NCI-H2227 (cell line): ENCODE data around the gene WDR37.
"Not testable (repeated sequence)": the region's sequence is repeated elsewhere in the genome, so short reads cannot be mapped to it uniquely, and the experiment has no call there.

Source experiments
- DNase-seq: peaks from one replicate; lab custom pipeline; 2025; ENCODE audit not compliant: unreplicated experiment; lab: John Stamatoyannopoulos, UW

The WDR37 gene

GRCh38 chr10:1149793-1150637 lies 93.8 kb downstream of the WDR37 start:
- no peak for DNase-seq

- DNase-seq, result no peak
Observed at GRCh38 chr10:1150638-1150955, 94.4 kb downstream of the WDR37 start.

GRCh38 chr10:1151076-1152033 lies 95.2 kb downstream of the WDR37 start:
- no peak for DNase-seq

- no peak for DNase-seq
Observed at GRCh38 chr10:1152386-1153250, 96.4 kb downstream of the WDR37 start.

GRCh38 chr10:1153251-1153763 lies 97.1 kb downstream of the WDR37 start:
- no peak for DNase-seq

- DNase-seq, result no peak
Observed at GRCh38 chr10:1153805-1154351, 97.7 kb downstream of the WDR37 start.

GRCh38 chr10:1154531-1155295 lies 98.5 kb downstream of the WDR37 start:
- DNase-seq, result no peak

- no peak for DNase-seq
Observed at GRCh38 chr10:1155791-1156615, 99.8 kb downstream of the WDR37 start.

- DNase-seq, result no peak
Observed at GRCh38 chr10:1156616-1156886, 100.4 kb downstream of the WDR37 start.

GRCh38 chr10:1156921-1157614 lies 100.9 kb downstream of the WDR37 start:
- DNase-seq, result no peak

GRCh38 chr10:1157615-1157933 lies 101.4 kb downstream of the WDR37 start:
- no peak for DNase-seq

- DNase-seq, result no peak
Observed at GRCh38 chr10:1158066-1158465, 101.9 kb downstream of the WDR37 start.

- not testable (repeated sequence) for DNase-seq
Observed at GRCh38 chr10:1158536-1158935, 102.4 kb downstream of the WDR37 start.

GRCh38 chr10:1159131-1160061 lies 103.2 kb downstream of the WDR37 start:
- no peak for DNase-seq

GRCh38 chr10:1160561-1161314 lies 104.6 kb downstream of the WDR37 start:
- DNase-seq, result no peak

GRCh38 chr10:1161315-1161673 lies 105.1 kb downstream of the WDR37 start:
- not testable (repeated sequence) for DNase-seq
